ENCODE results near the gene MPST. TPM values are rescaled to one million over a fixed set of nuclear protein-coding genes. Genes with fewer than 3 reads are reported as not detected.

MPST gene
- total RNA-seq, 1 experiment from 2014 or later = 201 TPM

DNA sequence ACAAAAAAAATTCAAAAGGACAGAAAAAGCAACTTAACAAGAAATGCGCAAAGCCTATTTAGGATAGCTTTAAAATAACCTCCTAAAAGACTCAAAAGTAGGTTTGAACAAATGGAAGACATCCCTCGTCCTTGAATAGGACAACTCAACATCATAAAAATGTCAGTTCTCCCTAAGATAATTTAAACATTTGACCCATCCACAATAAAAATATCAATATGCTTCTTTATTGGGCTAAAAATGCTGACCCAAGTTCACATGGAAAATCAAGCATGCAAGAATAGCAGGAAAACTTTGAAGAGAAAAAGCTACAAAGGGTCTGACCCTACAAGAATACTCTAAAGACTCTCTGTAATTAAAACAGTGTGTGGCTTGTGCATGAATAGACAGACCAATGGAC is 19.9 kb downstream of the MPST start:
- Histone ChIP-seq H3K4me3 (ENCODE audit: insufficient read depth, low read depth, low read length) (no peak overlapping the region), H3K27me3 (ENCODE audit: control insufficient read depth, insufficient read depth, low read length) (no peaks in the 10 kb centered on the region)

GRCh38 chr22:37043209-37043827 is 23.8 kb downstream of the MPST start:
- Histone ChIP-seq H3K36me3 (replicated peaks; ENCODE audit: control insufficient read depth, insufficient read depth, low read length) (no peaks in the 10 kb centered on the region), H3K27me3 (ENCODE audit: control insufficient read depth, insufficient read depth, low read length) (no peaks in the 10 kb centered on the region; the same call in 1 of the 2 replicates), H3K4me3 (ENCODE audit: insufficient read depth, low read depth, low read length) (no peak overlapping the region)
- DNase-seq = no peak

More for the DNA sequence above, 19.9 kb downstream of the MPST start:
- no peaks in the 10 kb centered on the region for H3K36me3 ChIP-seq (replicated peaks; ENCODE audit: control insufficient read depth, insufficient read depth, low read length)
- no peak for DNase-seq

- Histone ChIP-seq H3K36me3 (replicated peaks; ENCODE audit: control insufficient read depth, insufficient read depth, low read length) (no peaks in the 10 kb centered on the region), H3K4me3 (ENCODE audit: insufficient read depth, low read depth, low read length) (no peak overlapping the region), H3K27me3 (ENCODE audit: control insufficient read depth, insufficient read depth, low read length) (no peaks in the 10 kb centered on the region; the same call in 1 of the 2 replicates)
- peak; percentile 83 for DNase-seq
These were observed 24.4 kb downstream of the MPST start for GRCh38 chr22:37043828-37044538.

GRCh38 chr22:37044634-37045625 is 25.4 kb downstream of the MPST start:
- Histone ChIP-seq H3K27me3 (ENCODE audit: control insufficient read depth, insufficient read depth, low read length) (no peaks in the 10 kb centered on the region; the same call in 1 of the 2 replicates), H3K4me3 (ENCODE audit: insufficient read depth, low read depth, low read length) (no peak overlapping the region), H3K36me3 (replicated peaks; ENCODE audit: control insufficient read depth, insufficient read depth, low read length) (no peaks in the 10 kb centered on the region)
- DNase-seq = no peak

DNA sequence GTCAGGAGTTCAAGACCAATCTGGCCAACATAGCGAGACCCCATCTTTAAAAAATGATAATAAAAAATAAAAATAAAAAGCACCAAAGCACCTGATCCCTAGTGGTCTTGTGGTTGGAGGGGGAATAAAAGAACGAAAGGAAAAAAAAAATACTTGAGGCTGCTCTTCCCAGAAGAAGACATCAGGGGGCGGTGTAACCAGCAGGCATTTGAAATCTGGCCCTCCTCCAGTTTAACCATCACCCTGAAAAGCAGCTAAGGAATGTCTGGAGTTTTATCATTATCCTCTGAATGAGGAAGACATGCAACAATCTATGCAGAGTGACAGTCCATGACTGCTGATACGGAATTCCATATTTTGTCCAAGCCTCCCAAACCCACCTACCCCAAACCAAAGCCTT is 26.4 kb downstream of the MPST start:
- DNase-seq = peak; percentile 86
- Histone ChIP-seq H3K4me3 (ENCODE audit: insufficient read depth, low read depth, low read length) (no peak overlapping the region), H3K27me3 (ENCODE audit: control insufficient read depth, insufficient read depth, low read length) (no peaks in the 10 kb centered on the region; the same call in 1 of the 2 replicates), H3K36me3 (replicated peaks; ENCODE audit: control insufficient read depth, insufficient read depth, low read length) (no peaks in the 10 kb centered on the region)

DNA sequence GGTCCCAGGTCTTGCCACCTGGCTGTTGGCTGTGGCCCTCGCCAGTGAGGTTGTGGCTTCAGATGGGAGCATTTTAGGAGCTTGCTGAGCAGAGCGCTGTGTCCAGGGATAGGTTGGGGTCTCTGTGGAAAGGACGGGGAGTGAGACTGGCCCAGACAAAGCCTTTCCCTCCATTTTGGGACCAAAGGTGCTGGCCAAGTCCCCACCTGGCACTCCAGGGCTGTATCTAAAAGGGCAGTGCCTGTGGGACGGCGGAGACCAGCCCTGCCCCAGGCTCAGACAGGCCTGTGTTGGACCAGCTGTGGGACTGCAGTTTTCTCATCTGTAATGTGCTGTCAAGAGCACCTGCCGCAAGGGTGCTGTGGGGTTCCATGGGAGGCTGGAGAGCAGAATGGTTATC is 27.0 kb downstream of the MPST start:
- no peak for DNase-seq
- Histone ChIP-seq H3K27me3 (ENCODE audit: control insufficient read depth, insufficient read depth, low read length) (no peaks in the 10 kb centered on the region; the same call in 1 of the 2 replicates), H3K4me3 (ENCODE audit: insufficient read depth, low read depth, low read length) (no peak overlapping the region), H3K36me3 (replicated peaks; ENCODE audit: control insufficient read depth, insufficient read depth, low read length) (no peaks in the 10 kb centered on the region)

GRCh38 chr22:37047006-37047405 is 27.5 kb downstream of the MPST start:
- H3K36me3 ChIP-seq (replicated peaks; ENCODE audit: control insufficient read depth, insufficient read depth, low read length) = no peaks in the 10 kb centered on the region
- no peak for DNase-seq
- no peak overlapping the region for H3K4me3 ChIP-seq (ENCODE audit: insufficient read depth, low read depth, low read length)
- H3K27me3 ChIP-seq (ENCODE audit: control insufficient read depth, insufficient read depth, low read length) = no peaks in the 10 kb centered on the region; the same call in 1 of the 2 replicates

- H3K27me3 ChIP-seq (ENCODE audit: control insufficient read depth, insufficient read depth, low read length) = peaks cover 2% of the 10 kb centered on the region
- DNase-seq = no peak
- H3K36me3 ChIP-seq (replicated peaks; ENCODE audit: control insufficient read depth, insufficient read depth, low read length) = no peaks in the 10 kb centered on the region
- no peak overlapping the region for H3K4me3 ChIP-seq (ENCODE audit: insufficient read depth, low read depth, low read length)
These were observed 28.6 kb downstream of the MPST start for GRCh38 chr22:37048133-37048532.

- H3K4me3 ChIP-seq (ENCODE audit: insufficient read depth, low read depth, low read length) = no peak overlapping the region
- peaks cover 2% of the 10 kb centered on the region for H3K27me3 ChIP-seq (ENCODE audit: control insufficient read depth, insufficient read depth, low read length)
- no peaks in the 10 kb centered on the region for H3K36me3 ChIP-seq (replicated peaks; ENCODE audit: control insufficient read depth, insufficient read depth, low read length)
- DNase-seq = no peak
These were observed 29.7 kb downstream of the MPST start for GRCh38 chr22:37049224-37049623.

DNA sequence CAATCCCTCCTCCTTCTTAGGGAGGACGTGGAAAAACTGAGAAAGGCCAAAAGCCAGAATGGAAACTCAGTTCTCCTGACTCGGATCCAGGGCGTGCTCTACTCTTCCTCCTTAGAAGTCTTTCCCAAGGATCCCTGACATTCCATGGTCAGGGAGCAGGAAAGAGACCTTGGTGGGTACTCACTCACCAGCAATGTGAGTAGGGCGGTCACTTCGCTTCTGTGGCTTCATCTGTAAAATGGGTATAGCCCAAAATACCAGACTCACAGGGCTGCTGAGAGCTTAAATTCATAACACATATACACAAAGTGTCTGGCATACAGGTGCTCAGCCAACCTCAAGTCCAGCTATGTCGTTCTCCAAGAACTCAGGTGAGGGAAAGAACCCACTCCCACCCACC is 31.4 kb downstream of the MPST start:
- no peak overlapping the region for H3K4me3 ChIP-seq (ENCODE audit: insufficient read depth, low read depth, low read length)
- H3K36me3 ChIP-seq (replicated peaks; ENCODE audit: control insufficient read depth, insufficient read depth, low read length) = no peaks in the 10 kb centered on the region
- no peak for DNase-seq
- H3K27me3 ChIP-seq (ENCODE audit: control insufficient read depth, insufficient read depth, low read length) = peaks cover 2% of the 10 kb centered on the region

- Histone ChIP-seq H3K4me3 (ENCODE audit: insufficient read depth, low read depth, low read length) (peak within 1 kb of the TSS; percentile 75), H3K36me3 (replicated peaks; ENCODE audit: control insufficient read depth, insufficient read depth, low read length) (no peaks in the 10 kb centered on the region), H3K27me3 (ENCODE audit: control insufficient read depth, insufficient read depth, low read length) (peaks cover 2% of the 10 kb centered on the region)
- peak; percentile 97 for DNase-seq
These were observed 32.1 kb downstream of the MPST start, which contains the start of gene KCTD17 for GRCh38 chr22:37051391-37052385. TSS of gene KCTD17 (plus strand) at chr22:37051742. CDS start at chr22:37051761, 19 bp downstream.

DNA sequence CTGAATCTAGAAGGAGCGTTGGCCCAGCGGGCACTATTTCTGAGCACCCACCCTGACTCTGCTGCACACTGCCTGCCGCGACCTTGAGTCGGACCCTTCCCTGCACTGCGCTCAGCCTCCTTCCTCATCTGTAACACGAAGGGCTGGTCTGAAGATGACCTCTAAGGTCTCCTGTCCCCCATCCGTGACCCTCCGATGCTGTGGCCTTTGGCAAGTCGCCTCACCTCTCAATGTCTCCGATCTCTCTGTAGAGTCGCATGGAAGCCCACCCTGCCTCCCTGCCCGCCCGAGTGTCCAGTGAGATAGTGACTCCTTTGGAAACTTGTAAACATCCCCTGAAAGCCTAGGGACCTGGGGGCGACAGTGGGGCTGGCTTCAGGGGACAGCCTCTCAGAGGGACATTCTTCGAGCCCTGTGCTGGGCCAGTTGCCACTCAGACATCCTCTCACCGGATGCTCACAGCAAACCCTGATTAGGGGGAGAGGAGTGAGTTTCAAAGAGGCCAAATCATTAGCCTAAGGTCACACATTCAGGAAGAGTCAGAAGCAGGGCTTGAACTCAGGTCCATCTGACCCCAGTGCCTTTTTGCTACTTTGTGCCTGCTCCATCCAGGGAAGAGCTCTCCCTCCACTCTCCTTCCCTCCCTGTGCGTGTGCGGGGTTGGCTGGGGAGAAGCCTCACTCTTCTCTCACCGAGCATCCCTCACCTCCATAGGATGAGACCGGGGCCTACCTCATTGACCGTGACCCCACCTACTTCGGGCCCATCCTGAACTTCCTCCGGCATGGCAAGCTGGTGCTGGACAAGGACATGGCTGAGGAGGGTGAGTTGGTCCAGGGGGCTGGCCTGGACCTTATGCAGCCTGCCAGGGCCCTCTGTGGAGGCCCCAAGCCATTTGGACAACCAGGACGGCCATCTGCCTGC is 33.1 kb downstream of the MPST start:
- Histone ChIP-seq H3K4me3 (ENCODE audit: insufficient read depth, low read depth, low read length) (peak overlapping the region; percentile 75), H3K27me3 (ENCODE audit: control insufficient read depth, insufficient read depth, low read length) (peaks cover 2% of the 10 kb centered on the region; the same call in 1 of the 2 replicates), H3K36me3 (replicated peaks; ENCODE audit: control insufficient read depth, insufficient read depth, low read length) (peaks cover 4% of the 10 kb centered on the region)
- no peak for DNase-seq

All from H7 (cell line).